ENCODE results near the gene S100A6. TPM values are rescaled to one million over a fixed set of nuclear protein-coding genes. Genes with fewer than 3 reads are reported as not detected.

S100A6 gene
- total RNA-seq, 1 donor from 2014 or later = 154 TPM

GRCh38 chr1:153560771-153561465 is 25.1 kb upstream of the S100A6 start:
- Mint-ChIP-seq H3K36me3 (ENCODE audit: low read depth) (no peaks in the 10 kb centered on the region), H3K9me3 (no peaks in the 10 kb centered on the region), H3K27me3 (ENCODE audit: insufficient read depth) (no peaks in the 10 kb centered on the region), H3K27ac (no peak overlapping the region), H3K4me1 (ENCODE audit: low read depth) (peaks cover 16% of the 10 kb centered on the region), H3K4me3 (no peak overlapping the region)
- no peak for DNase-seq (ENCODE audit: low spot score)
- intact Hi-C loops (cut with micrococcal nuclease) = no loop called here

DNA sequence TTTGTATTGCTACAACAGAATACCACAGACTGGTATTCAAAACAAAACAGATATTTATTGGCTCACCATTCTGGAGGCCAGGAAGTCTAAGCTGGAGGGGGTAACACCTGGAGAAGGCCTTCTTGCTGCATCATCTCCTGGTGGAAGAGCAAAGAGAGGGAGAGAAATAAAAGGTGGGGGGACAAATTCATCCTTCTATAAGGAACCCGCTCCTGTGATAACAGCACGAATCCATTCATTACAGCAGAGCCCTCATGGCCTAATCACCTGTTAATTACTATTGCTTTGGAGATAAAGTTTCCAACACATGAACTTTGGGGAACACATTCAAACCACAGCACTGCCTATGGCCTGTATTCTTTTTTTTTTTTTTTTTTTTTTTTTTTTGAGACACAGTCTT is 24.4 kb upstream of the S100A6 start:
- H3K27ac Mint-ChIP-seq = no peak overlapping the region
- no peaks in the 10 kb centered on the region for H3K36me3 Mint-ChIP-seq (ENCODE audit: low read depth)
- no peaks in the 10 kb centered on the region for H3K9me3 Mint-ChIP-seq
- intact Hi-C loops (cut with micrococcal nuclease) = no loop called here
- H3K27me3 Mint-ChIP-seq (ENCODE audit: insufficient read depth) = no peaks in the 10 kb centered on the region
- peaks cover 9% of the 10 kb centered on the region for H3K4me1 Mint-ChIP-seq (ENCODE audit: low read depth)
- DNase-seq (ENCODE audit: low spot score) = no peak
- H3K4me3 Mint-ChIP-seq = no peak overlapping the region

GRCh38 chr1:153557877-153558276 is 22.1 kb upstream of the S100A6 start:
- Mint-ChIP-seq H3K9me3 (no peaks in the 10 kb centered on the region), H3K4me3 (no peak overlapping the region), H3K27ac (no peak overlapping the region), H3K4me1 (ENCODE audit: low read depth) (peaks cover 14% of the 10 kb centered on the region), H3K36me3 (ENCODE audit: low read depth) (no peaks in the 10 kb centered on the region), H3K27me3 (ENCODE audit: insufficient read depth) (no peaks in the 10 kb centered on the region)
- DNase-seq (ENCODE audit: low spot score) = no peak
- intact Hi-C loops (cut with micrococcal nuclease) = no loop called here

- Mint-ChIP-seq H3K4me1 (ENCODE audit: low read depth) (peaks cover 14% of the 10 kb centered on the region), H3K36me3 (ENCODE audit: low read depth) (no peaks in the 10 kb centered on the region), H3K4me3 (no peak overlapping the region), H3K9me3 (no peaks in the 10 kb centered on the region), H3K27ac (no peak overlapping the region), H3K27me3 (ENCODE audit: insufficient read depth) (peaks cover under 1% of the 10 kb centered on the region)
- intact Hi-C loops (cut with micrococcal nuclease) = no loop called here
- DNase-seq (ENCODE audit: low spot score) = no peak
Measured at GRCh38 chr1:153556348-153556747, 20.6 kb upstream of the S100A6 start.

- intact Hi-C loops (cut with micrococcal nuclease) = no loop called here
- no peaks in the 10 kb centered on the region for H3K36me3 Mint-ChIP-seq (ENCODE audit: low read depth)
- peaks cover 4% of the 10 kb centered on the region for H3K27me3 Mint-ChIP-seq (ENCODE audit: insufficient read depth)
- H3K27ac Mint-ChIP-seq = no peak overlapping the region
- DNase-seq (ENCODE audit: low spot score) = no peak
- H3K4me1 Mint-ChIP-seq (ENCODE audit: low read depth) = peaks cover 19% of the 10 kb centered on the region
- H3K9me3 Mint-ChIP-seq = no peaks in the 10 kb centered on the region
- no peak overlapping the region for H3K4me3 Mint-ChIP-seq
Measured at GRCh38 chr1:153553830-153554541, 18.2 kb upstream of the S100A6 start.

DNA sequence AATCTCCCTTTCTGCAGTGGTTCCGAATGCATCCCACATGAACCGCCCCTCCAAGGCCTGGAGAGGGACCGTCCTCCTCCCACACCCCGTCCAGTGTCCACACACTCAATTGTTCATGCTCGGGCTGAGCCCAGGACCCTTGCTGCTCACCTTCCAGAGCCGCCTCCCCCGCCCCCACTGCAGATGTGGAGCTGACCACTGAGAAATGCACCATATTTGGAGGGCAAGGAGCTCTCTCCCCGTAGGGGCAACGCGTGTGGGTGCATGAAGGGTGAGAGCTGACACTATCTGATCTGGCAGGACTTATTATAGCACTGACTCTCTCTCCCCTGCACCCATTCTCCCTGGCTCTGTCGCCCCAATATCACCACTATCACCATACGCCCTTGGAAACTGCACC is 17.3 kb upstream of the S100A6 start:
- Mint-ChIP-seq H3K9me3 (no peaks in the 10 kb centered on the region), H3K27ac (no peak overlapping the region), H3K27me3 (ENCODE audit: insufficient read depth) (peaks cover 4% of the 10 kb centered on the region), H3K4me3 (no peak overlapping the region), H3K36me3 (ENCODE audit: low read depth) (no peaks in the 10 kb centered on the region), H3K4me1 (ENCODE audit: low read depth) (peaks cover 28% of the 10 kb centered on the region)
- intact Hi-C loops (cut with micrococcal nuclease) = no loop called here
- DNase-seq (ENCODE audit: low spot score) = no peak

DNA sequence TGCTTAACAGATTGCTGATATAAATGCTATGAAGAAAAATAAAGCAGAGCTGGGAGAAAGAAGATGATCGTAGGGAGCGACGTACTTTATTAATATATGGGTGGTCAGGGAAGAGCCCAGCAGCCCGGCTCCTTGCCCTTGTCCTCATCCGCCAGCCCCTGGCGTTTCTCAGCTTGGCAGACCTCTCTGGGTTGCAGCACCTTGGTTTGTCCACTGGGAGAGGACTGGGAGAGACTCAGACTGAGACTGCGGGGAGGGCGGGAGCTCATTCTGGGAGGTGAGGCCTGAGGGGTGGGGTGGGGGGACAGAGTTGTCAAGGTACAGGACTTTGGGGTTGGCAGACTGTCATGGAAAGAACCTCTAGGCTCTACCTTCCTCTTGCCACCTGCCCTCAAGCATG is 16.5 kb upstream of the S100A6 start:
- DNase-seq (ENCODE audit: low spot score) = no peak

GRCh38 chr1:153550827-153551500 is 15.2 kb upstream of the S100A6 start:
- DNase-seq (ENCODE audit: low spot score) = no peak
- intact Hi-C loops (cut with micrococcal nuclease) = no loop called here
- Mint-ChIP-seq H3K4me3 (no peak overlapping the region), H3K27ac (no peak overlapping the region), H3K9me3 (no peaks in the 10 kb centered on the region), H3K36me3 (ENCODE audit: low read depth) (no peaks in the 10 kb centered on the region), H3K27me3 (ENCODE audit: insufficient read depth) (peaks cover 4% of the 10 kb centered on the region), H3K4me1 (ENCODE audit: low read depth) (peaks cover 35% of the 10 kb centered on the region)

More for the DNA sequence above, 16.5 kb upstream of the S100A6 start:
- Mint-ChIP-seq H3K4me1 (ENCODE audit: low read depth) (peaks cover 33% of the 10 kb centered on the region), H3K27ac (no peak overlapping the region), H3K9me3 (no peaks in the 10 kb centered on the region), H3K27me3 (ENCODE audit: insufficient read depth) (peaks cover 4% of the 10 kb centered on the region), H3K4me3 (no peak overlapping the region), H3K36me3 (ENCODE audit: low read depth) (no peaks in the 10 kb centered on the region)
- intact Hi-C loops (cut with micrococcal nuclease) = no loop called here

GRCh38 chr1:153550398-153550758 is 14.6 kb upstream of the S100A6 start:
- no peaks in the 10 kb centered on the region for H3K9me3 Mint-ChIP-seq
- intact Hi-C loops (cut with micrococcal nuclease) = no loop called here

DNA sequence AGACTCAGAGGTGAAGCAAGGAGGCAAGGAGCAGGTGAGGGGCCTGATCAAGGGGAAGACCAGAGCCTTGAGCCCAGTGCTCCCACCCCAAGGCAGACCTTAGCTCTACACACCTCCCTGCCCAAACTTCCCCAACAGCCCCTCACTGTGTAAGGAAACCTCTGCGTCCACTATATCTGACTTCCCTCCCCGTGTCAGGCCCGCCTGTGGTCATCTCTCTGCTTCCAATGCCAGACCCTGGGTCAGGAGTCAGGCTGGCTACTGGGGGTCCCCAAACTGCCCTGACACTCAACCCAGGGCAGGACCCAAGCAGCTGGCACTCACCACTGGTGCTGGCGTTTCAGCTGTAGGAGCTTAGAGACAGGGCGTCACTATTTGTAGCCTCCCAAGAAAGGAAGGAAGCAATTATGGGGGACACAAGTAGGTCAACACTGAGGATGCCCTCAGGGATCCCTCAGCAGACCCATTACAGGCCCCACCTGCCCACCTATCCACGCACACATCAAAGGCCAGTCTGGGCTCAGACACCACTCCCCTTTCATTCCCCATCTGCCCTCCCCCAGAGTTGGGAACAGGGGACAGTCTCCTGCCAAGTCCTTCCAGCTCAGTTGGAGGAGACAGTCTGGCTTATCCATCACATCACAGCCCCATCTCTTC is 14.1 kb upstream of the S100A6 start:
- peaks cover 1% of the 10 kb centered on the region for H3K36me3 Mint-ChIP-seq (ENCODE audit: low read depth)
- intact Hi-C loops (cut with micrococcal nuclease) = loop anchor here (10.0 kb wide), 1 partner anchor 415 kb away; the partner anchor contains the start of genes CREB3L4 and SLC39A1
- peaks cover 46% of the 10 kb centered on the region for H3K4me1 Mint-ChIP-seq (ENCODE audit: low read depth)
- H3K4me3 Mint-ChIP-seq = no peak overlapping the region
- DNase-seq (ENCODE audit: low spot score) = no peak
- H3K9me3 Mint-ChIP-seq = no peaks in the 10 kb centered on the region
- H3K27ac Mint-ChIP-seq = no peak overlapping the region
- H3K27me3 Mint-ChIP-seq (ENCODE audit: insufficient read depth) = peaks cover 4% of the 10 kb centered on the region

More at GRCh38 chr1:153550398-153550758, 14.6 kb upstream of the S100A6 start:
- DNase-seq (ENCODE audit: low spot score) = no peak
- Mint-ChIP-seq H3K27ac (no peak overlapping the region), H3K36me3 (ENCODE audit: low read depth) (no peaks in the 10 kb centered on the region), H3K4me3 (no peak overlapping the region), H3K4me1 (ENCODE audit: low read depth) (peaks cover 41% of the 10 kb centered on the region), H3K27me3 (ENCODE audit: insufficient read depth) (peaks cover 4% of the 10 kb centered on the region)

DNA sequence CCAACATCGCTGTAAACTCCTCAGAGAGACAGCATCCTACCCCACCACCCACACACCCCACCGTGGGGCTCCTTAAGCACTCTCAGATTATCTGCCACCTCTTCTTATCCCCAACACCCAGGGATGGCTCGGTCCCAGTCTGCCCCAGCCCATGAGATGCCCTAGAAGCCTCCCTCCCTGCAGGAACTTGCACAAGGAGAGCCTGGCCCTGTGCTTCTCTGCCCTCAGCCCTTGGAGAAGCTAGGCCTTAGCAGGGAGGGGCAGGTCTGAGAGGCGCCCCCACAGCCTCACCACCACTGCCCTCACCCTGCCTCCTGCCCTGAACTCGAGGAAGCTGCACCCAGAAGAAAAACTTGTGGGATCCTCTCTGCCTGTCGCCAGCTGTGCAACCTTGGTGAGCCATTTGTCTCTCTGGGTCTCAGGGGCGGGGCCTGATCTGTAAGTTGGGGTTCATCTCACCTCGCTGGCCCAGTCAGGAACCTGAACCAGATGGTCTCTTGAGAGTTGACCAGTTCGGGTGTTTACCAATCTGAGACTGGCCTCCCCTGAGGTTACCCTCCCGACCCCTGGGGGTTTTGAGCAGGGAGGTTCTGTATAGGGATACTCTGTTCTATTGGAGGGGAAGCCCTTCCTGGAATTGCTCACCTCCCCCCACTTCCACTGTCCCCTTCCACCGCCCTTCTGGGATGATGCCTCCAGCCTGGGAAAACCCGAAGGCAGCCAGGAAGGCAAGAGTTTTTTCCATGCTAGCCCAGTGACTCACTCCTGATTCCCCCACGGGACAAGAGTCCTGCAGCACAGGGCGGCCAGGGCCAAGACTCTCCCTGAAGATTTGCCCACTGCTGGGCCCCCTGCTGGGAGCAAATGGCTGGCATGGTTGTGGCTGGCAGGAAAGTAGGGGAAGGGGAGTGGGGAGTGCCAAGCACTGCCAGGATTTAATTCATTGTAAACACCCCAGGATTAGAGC is 13.2 kb upstream of the S100A6 start, which contains the start of gene S100A3:
S100A3 (minus strand) TSS at position 537 of the 967 bp plus-strand sequence. CDS start 773 bp downstream, outside the sequence.
- H3K4me1 Mint-ChIP-seq (ENCODE audit: low read depth) = peaks cover 52% of the 10 kb centered on the region
- H3K4me3 Mint-ChIP-seq = no peak within 1 kb of the TSS
- peaks cover 8% of the 10 kb centered on the region for H3K36me3 Mint-ChIP-seq (ENCODE audit: low read depth)
- H3K27ac Mint-ChIP-seq = peak within 1 kb of the TSS; percentile 50
- intact Hi-C loops (cut with micrococcal nuclease) = loop anchor here (10.0 kb wide), 1 partner anchor 416 kb away; the partner anchor contains the start of genes CREB3L4 and SLC39A1
- H3K9me3 Mint-ChIP-seq = no peaks in the 10 kb centered on the region
- DNase-seq (ENCODE audit: low spot score) = no peak
- peaks cover 4% of the 10 kb centered on the region for H3K27me3 Mint-ChIP-seq (ENCODE audit: insufficient read depth)

Measured in activated T-helper 1 cell treated with anti-CD3 and anti-CD28 coated beads, Interleukin-12 subunit alpha, Interleukin-12 subunit beta, Interleukin-2, Interleukin-4 antibody, amounts not matched to agents 30 ng/mL and 10 ng/mL and 1 ng/mL, durations not matched to agents 14 hours and 24 hours and 36 hours (primary cell).